K562 (cell line): ENCODE results near the gene C10orf95. TPM values are rescaled to one million over a fixed set of nuclear protein-coding genes. Genes with fewer than 3 reads are reported as not detected.

ENCODE experiments used
- CREM ChIP-seq: IDR thresholded peaks from 2 replicates; pipeline ENCODE4 v1.6.1; 2014; ENCODE audit warnings: antibody characterized with exemption, low read depth
- MAZ ChIP-seq, 2 experiments: fragments of 450-650 bp in 1 of 2; sonication (generic) in 1 of 2; formaldehyde crosslinking; IDR thresholded peaks in 1 of 2; conservative IDR thresholded peaks in 1 of 2; 2 replicates each; pipeline versions ENCODE4 v1.4.0 to v1.5.0; 2020; ENCODE audit warnings: mild to moderate bottlenecking in 1 of 2, missing genetic modification reagents in 1 of 2
- RB1 ChIP-seq: fragments of 450-650 bp; IDR thresholded peaks from 2 replicates; pipeline ENCODE4 v1.6.1; 2017; ENCODE audit warnings: low read depth, mild to moderate bottlenecking
- RBM14 ChIP-seq: fragments of 200-400 bp; formaldehyde crosslinking; IDR thresholded peaks from 2 replicates; pipeline ENCODE4 v1.6.1; 2018; ENCODE audit warnings: low read depth, mild to moderate bottlenecking, low read length, moderate library complexity, borderline replicate concordance; ENCODE audit not compliant: insufficient read depth
- RBM22 ChIP-seq: fragments of 200-400 bp; formaldehyde crosslinking; IDR thresholded peaks from 2 replicates; pipeline ENCODE4 v1.6.1; 2018; ENCODE audit warnings: low read length, low read depth; ENCODE audit not compliant: poor library complexity, severe bottlenecking
- SAFB ChIP-seq: fragments of 200-400 bp; formaldehyde crosslinking; IDR thresholded peaks from 2 replicates; pipeline ENCODE4 v1.6.1; 2017; ENCODE audit warnings: low read depth, low read length, borderline replicate concordance
- SP2 ChIP-seq: IDR thresholded peaks from 2 replicates; pipeline ENCODE4 v1.6.1; 2011; ENCODE audit warnings: mild to moderate bottlenecking, low read depth, low read length, moderate library complexity; ENCODE audit not compliant: poor library complexity, severe bottlenecking; ENCODE audit errors: extremely low read depth
- WHSC1 ChIP-seq: IDR thresholded peaks from one replicate; pipeline ENCODE4 v1.6.1; 2012; ENCODE audit warnings: low read length, control low read depth, inconsistent platforms
- ZNF134 ChIP-seq: fragments of 250-450 bp; sonication (Bioruptor Pico); conservative IDR thresholded peaks from 2 replicates; pipeline ENCODE4 v1.4.0; 2020
- ZNF347 ChIP-seq: fragments of 450-650 bp; formaldehyde crosslinking; IDR thresholded peaks from 2 replicates; pipeline ENCODE4 v1.4.0; 2020; ENCODE audit warnings: low read depth, mild to moderate bottlenecking, moderate library complexity
- ZNF384 ChIP-seq: IDR thresholded peaks from 2 replicates; pipeline ENCODE4 v1.6.1; 2012; ENCODE audit warnings: low read depth, low read length, improper control_type of control experiment
- polyA plus RNA-seq, 8 experiments: library from polyadenylated mRNA; depleted of rRNA in 4 of 8; stranded (reverse) in 5 of 8; unstranded in 3 of 8; fragments of >200 nt; fragmentation: Nextera tagmentation in 2 of 8; fragmentation: Illumina TruSeq in 1 of 8; extraction: Ambion mirVana in 2 of 8; extraction: Trizol in 1 of 8; gene quantifications; 2 replicates each; pipeline versions ENCODE4 v1.2.1 to v1.2.3, GENCODE V29; 2011 to 2014; ENCODE audit warnings: inconsistent platforms in 1 of 8, missing spikeins in 1 of 8
- total RNA-seq, 7 experiments: library from RNA; depleted of rRNA in 6 of 7; stranded (reverse); fragments of >200 nt in 6 of 7; fragmentation: Illumina TruSeq in 2 of 7; extraction: Trizol in 2 of 7; gene quantifications; 2 replicates each; pipeline versions ENCODE4 v1.2.1 to v1.2.3, GENCODE V29; 2011 to 2021; ENCODE audit warnings: low replicate concordance in 1 of 7
- TF ChIP-seq, protein P1 (sequence below): fragments of 150-350 bp; IDR thresholded peaks from 2 replicates; pipeline ENCODE4 v1.6.1; 2014; ENCODE audit warnings: low read depth, mild to moderate bottlenecking, low read length, borderline replicate concordance
- TF ChIP-seq, protein P2 (sequence below), 2 experiments: fragments of 450-650 bp in 1 of 2; IDR thresholded peaks; 2 replicates each; pipeline ENCODE4 v1.6.1; 2011 to 2017; ENCODE audit warnings: low read depth in 2 of 2, antibody characterized with exemption in 1 of 2, borderline replicate concordance in 1 of 2, low read length in 1 of 2, mild to moderate bottlenecking in 1 of 2, mixed read lengths in 1 of 2; ENCODE audit not compliant: control insufficient read depth in 1 of 2
- TF ChIP-seq, protein P3 (sequence below): fragments of 450-650 bp; formaldehyde crosslinking; IDR thresholded peaks from 2 replicates; pipeline ENCODE4 v1.4.0; 2020; ENCODE audit warnings: mild to moderate bottlenecking, moderate library complexity
- TF ChIP-seq, protein P4 (sequence below): sonication (generic); formaldehyde crosslinking; IDR thresholded peaks from 2 replicates; pipeline ENCODE4 v1.5.0; 2020; ENCODE audit warnings: missing genetic modification reagents
- TF ChIP-seq, protein P5 (sequence below): sonication (generic); IDR thresholded peaks from 2 replicates; pipeline ENCODE4 v1.6.1; 2016

The C10orf95 gene
- total and polyA plus RNA-seq, 9 of the 15 experiments (the other 6 are each of a cell fraction or from before 2014, with no cell fraction given): 0.03 to 0.41 (median 0.17) TPM; not detected in 1

DNA sequence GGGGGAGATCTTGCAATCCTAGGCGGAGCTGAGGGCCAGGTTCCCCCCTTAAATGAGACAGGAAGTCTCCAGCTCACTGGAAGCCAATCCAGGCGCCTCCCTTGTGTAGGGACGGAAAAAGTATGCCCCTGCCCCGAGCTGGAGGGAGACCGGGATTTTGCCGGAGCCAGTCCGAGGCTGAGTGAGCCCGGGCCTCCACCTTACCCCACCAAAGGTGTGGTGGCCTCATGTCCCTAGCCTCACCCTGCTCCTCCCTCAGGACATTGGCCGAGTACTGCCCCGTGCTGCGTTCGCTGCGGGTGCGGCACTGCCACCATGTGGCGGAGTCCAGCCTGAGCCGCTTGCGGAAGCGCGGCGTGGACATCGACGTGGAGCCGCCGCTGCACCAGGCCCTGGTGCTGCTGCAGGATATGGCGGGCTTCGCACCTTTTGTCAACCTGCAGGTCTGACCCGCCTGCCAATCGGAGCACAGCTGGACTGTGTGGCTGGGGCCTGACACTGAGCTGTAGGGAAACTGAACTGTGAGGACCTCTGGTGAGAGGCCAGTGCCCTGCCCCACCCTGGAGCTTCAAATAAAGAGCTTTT is 28.7 kb downstream of the C10orf95 start (continued):
- TF ChIP-seq, protein P1, sequence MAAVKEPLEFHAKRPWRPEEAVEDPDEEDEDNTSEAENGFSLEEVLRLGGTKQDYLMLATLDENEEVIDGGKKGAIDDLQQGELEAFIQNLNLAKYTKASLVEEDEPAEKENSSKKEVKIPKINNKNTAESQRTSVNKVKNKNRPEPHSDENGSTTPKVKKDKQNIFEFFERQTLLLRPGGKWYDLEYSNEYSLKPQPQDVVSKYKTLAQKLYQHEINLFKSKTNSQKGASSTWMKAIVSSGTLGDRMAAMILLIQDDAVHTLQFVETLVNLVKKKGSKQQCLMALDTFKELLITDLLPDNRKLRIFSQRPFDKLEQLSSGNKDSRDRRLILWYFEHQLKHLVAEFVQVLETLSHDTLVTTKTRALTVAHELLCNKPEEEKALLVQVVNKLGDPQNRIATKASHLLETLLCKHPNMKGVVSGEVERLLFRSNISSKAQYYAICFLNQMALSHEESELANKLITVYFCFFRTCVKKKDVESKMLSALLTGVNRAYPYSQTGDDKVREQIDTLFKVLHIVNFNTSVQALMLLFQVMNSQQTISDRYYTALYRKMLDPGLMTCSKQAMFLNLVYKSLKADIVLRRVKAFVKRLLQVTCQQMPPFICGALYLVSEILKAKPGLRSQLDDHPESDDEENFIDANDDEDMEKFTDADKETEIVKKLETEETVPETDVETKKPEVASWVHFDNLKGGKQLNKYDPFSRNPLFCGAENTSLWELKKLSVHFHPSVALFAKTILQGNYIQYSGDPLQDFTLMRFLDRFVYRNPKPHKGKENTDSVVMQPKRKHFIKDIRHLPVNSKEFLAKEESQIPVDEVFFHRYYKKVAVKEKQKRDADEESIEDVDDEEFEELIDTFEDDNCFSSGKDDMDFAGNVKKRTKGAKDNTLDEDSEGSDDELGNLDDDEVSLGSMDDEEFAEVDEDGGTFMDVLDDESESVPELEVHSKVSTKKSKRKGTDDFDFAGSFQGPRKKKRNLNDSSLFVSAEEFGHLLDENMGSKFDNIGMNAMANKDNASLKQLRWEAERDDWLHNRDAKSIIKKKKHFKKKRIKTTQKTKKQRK: no peak
- no peak for TF ChIP-seq WHSC1
- TF ChIP-seq ZNF347 (CRISPR knock-in tag): no peak
- TF ChIP-seq, protein P2, sequence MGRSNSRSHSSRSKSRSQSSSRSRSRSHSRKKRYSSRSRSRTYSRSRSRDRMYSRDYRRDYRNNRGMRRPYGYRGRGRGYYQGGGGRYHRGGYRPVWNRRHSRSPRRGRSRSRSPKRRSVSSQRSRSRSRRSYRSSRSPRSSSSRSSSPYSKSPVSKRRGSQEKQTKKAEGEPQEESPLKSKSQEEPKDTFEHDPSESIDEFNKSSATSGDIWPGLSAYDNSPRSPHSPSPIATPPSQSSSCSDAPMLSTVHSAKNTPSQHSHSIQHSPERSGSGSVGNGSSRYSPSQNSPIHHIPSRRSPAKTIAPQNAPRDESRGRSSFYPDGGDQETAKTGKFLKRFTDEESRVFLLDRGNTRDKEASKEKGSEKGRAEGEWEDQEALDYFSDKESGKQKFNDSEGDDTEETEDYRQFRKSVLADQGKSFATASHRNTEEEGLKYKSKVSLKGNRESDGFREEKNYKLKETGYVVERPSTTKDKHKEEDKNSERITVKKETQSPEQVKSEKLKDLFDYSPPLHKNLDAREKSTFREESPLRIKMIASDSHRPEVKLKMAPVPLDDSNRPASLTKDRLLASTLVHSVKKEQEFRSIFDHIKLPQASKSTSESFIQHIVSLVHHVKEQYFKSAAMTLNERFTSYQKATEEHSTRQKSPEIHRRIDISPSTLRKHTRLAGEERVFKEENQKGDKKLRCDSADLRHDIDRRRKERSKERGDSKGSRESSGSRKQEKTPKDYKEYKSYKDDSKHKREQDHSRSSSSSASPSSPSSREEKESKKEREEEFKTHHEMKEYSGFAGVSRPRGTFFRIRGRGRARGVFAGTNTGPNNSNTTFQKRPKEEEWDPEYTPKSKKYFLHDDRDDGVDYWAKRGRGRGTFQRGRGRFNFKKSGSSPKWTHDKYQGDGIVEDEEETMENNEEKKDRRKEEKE (IDR thresholded peaks at IDR 0.05; ENCODE audit: borderline replicate concordance in 1 of 2, control insufficient read depth in 1 of 2, low read depth in 2 of 2, low read length in 1 of 2): 0 out of 4 replicates have a peak, but pooled peaks of 1 of the 2 experiments have one; percentile 28
- peak; percentile 81 for TF ChIP-seq CREM
- TF ChIP-seq RBM14: no peak
- peak; percentile 68; the same call in 1 of the 2 replicates for TF ChIP-seq SAFB
- peak; percentile 63 for TF ChIP-seq RBM22
- no peak for TF ChIP-seq SP2
- TF ChIP-seq, protein P3, sequence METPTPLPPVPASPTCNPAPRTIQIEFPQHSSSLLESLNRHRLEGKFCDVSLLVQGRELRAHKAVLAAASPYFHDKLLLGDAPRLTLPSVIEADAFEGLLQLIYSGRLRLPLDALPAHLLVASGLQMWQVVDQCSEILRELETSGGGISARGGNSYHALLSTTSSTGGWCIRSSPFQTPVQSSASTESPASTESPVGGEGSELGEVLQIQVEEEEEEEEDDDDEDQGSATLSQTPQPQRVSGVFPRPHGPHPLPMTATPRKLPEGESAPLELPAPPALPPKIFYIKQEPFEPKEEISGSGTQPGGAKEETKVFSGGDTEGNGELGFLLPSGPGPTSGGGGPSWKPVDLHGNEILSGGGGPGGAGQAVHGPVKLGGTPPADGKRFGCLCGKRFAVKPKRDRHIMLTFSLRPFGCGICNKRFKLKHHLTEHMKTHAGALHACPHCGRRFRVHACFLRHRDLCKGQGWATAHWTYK (CRISPR knock-in tag): peak; percentile 48; the same call in 1 of the 2 replicates
- TF ChIP-seq, protein P4, sequence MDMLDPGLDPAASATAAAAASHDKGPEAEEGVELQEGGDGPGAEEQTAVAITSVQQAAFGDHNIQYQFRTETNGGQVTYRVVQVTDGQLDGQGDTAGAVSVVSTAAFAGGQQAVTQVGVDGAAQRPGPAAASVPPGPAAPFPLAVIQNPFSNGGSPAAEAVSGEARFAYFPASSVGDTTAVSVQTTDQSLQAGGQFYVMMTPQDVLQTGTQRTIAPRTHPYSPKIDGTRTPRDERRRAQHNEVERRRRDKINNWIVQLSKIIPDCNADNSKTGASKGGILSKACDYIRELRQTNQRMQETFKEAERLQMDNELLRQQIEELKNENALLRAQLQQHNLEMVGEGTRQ (CRISPR knock-in tag): peak; percentile 71
- peak; percentile 80 for TF ChIP-seq RB1
- no peak for TF ChIP-seq ZNF134 (CRISPR knock-in tag)
- peak; percentile 50 to 81; a peak in 3 of 4 replicates for TF ChIP-seq MAZ (CRISPR knock-in tag; conservative IDR thresholded peaks at IDR 0.05 in 1 of 2, IDR thresholded peaks at IDR 0.05 in 1 of 2)
- TF ChIP-seq ZNF384: peak; percentile 35; the same call in 1 of the 2 replicates
- TF ChIP-seq, protein P5, sequence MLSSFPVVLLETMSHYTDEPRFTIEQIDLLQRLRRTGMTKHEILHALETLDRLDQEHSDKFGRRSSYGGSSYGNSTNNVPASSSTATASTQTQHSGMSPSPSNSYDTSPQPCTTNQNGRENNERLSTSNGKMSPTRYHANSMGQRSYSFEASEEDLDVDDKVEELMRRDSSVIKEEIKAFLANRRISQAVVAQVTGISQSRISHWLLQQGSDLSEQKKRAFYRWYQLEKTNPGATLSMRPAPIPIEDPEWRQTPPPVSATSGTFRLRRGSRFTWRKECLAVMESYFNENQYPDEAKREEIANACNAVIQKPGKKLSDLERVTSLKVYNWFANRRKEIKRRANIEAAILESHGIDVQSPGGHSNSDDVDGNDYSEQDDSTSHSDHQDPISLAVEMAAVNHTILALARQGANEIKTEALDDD: no peak
